Kidney capillary endothelial cell (primary cell): Measurements from ENCODE around the gene SMPX.
A peak's percentile ranks its signal among the peaks of the same experiment; 100 is the strongest.

Experiments
- DNase-seq: peaks from one replicate; pipeline ENCODE4 v3.0.0-alpha.2; 2018; ENCODE audit warnings: low spot score

SMPX gene

GRCh38 chrX:21711129-21711847 is 46.6 kb downstream of the SMPX start:
- DNase-seq: no peak

DNA sequence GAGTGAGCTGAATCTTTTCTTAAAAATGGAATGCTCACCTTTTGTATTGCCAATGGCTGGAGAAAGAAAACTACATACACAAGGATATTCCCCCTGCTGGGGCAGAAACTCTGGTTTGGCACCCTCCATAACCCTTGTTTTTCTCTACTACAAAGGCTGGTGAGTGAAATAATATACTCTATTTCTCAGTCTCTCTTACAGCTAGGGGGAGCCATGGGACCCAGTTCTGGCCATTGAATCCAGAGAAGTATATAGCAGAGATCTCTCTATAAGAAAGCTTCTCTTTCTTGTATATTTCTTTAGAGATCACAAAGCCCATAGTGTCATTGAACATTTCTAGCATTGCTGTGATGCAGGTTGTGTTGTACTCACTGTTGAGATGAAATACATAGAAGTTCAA is 49.8 kb downstream of the SMPX start:
- no peak for DNase-seq

DNA sequence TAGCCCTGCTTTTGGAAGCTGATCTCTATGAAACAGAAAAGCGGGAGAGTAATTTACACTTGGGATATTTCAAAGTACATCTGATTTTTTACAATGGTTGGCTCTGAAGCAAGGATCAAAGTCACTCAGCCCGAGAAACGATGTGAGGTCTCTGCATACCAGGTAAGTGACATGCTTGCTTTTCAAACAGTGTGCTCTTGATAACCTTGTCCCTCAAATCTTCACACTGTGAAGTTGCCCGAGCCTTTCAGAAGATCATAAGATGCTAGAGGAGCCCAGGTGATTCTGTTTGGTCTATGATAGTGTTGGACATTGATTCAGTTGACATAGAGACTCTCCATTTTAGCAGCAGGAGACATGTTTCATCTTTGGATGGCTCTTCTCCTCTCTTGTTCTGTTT is 52.7 kb downstream of the SMPX start:
- DNase-seq: no peak

- DNase-seq: no peak
Observed at GRCh38 chrX:21702725-21703124, 55.2 kb downstream of the SMPX start.

DNA sequence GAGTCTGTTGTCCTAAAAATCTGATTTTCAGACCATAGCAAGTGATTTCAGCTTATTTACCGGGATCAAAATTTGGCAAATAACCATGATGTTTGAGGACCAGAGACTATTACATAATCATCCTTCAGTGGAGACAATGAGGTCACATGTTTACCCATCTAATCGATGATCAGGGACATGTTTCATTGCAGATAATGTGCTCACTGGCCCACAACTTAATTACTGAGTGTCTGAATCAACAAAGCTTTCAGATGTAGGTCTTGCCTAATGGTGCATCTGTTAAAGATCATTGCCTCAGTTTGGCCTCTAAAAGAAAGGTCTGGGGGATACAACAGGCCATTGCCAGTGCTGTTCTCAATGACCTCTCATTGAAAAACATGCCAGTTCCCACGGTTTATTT is 56.9 kb downstream of the SMPX start:
- no peak for DNase-seq

DNA sequence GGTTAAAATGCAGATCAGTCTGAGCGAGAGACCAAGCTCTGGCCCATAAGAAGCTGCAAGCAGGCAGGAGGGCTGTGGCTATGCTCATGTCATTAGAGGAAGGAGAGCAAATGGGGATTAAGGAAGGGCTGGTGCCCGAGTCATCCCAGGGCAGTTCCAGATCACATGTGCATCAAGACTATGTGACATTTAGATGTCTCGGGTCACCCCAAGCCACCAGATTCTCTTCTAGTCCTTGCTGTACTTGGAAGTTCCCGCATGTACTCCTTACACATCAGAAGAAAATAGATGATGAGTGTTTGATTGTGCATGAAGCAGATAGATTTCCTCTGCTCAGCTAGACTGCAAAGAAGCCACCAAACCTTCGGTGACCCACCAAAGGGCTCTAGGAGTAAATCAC is 57.6 kb downstream of the SMPX start:
- no peak for DNase-seq

DNA sequence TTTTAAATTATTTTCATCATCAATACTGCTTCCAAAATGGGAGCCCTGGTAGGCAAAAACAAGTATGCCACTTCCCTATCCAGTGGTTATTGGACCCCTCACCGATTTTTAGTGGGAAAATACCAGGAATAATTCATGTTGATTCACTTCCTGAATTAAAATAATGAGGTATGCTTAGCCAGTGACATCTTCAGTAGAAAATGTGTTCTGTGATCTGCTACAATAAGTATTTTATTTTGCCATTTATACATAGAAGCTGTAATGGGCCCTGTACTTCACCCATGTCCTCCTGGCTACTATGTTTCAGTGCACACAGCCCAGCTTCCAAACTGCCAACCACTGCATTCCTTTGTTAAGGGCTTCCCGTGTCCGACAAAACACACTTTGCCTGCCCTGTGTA is 58.8 kb downstream of the SMPX start:
- DNase-seq: no peak

- DNase-seq: no peak
Observed at GRCh38 chrX:21698272-21698671, 59.6 kb downstream of the SMPX start.

DNA sequence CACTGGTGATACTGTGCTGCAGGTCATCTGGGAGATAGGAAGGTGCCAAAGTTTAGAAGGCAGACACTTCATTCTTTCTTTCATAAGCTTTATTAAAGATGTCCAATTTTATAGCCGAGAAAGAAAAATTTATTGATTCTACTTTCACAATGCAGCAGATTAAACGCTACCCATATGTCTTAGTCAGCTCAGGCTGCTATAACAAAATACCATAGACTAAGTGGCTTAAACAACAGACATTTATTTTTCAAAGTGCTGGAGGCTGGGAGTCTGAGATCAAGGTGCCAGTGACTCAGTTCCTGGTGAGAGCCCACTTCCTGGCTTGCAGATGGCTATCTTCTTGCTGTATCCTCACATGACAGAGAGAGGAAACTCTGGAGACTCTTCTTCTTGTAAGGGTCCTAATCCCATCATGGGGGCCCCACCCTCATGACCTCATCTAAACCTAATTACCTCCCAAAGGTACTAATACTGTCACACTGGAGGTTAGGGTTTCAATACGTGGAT is 66.4 kb downstream of the SMPX start:
- DNase-seq: peak; percentile 5

DNA sequence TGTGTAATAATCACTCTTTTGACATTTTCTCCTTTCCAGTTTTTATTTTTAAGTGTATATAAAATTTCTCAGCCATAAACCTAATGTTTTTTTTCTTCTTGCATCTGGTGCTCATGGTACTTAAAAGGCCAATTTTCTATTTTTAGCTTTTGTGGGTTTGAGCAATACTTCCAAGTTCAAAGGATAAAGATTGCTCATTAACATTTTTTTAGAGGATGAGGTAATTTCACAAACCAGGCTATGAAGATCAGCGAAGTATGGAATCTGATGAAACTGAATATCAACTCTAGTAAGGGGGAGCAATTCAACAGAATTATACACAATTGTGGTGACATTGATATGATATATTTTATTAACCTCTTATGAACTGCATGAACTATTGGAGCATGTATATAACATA is 74.0 kb downstream of the SMPX start:
- no peak for DNase-seq

GRCh38 chrX:21678048-21678612 is 79.8 kb downstream of the SMPX start:
- DNase-seq: no peak

DNA sequence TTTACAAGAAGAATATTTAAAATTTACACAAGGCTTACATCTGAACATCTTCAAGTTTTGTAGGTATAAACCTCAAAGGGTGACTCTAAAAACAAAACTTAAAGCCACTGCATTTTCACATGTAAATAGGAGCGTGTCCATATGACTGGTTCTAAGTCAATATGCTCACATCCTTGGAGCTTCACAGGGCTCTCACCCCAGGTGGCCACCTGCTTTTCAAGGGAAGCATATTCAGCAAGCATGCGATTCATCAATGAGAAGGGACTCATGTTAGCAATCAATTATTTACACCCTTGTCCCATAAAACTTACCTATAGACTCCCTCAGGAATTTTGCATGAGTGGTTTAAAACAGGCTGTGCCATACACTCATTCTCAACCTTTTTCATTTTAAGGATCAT is 82.0 kb downstream of the SMPX start:
- DNase-seq: no peak

DNA sequence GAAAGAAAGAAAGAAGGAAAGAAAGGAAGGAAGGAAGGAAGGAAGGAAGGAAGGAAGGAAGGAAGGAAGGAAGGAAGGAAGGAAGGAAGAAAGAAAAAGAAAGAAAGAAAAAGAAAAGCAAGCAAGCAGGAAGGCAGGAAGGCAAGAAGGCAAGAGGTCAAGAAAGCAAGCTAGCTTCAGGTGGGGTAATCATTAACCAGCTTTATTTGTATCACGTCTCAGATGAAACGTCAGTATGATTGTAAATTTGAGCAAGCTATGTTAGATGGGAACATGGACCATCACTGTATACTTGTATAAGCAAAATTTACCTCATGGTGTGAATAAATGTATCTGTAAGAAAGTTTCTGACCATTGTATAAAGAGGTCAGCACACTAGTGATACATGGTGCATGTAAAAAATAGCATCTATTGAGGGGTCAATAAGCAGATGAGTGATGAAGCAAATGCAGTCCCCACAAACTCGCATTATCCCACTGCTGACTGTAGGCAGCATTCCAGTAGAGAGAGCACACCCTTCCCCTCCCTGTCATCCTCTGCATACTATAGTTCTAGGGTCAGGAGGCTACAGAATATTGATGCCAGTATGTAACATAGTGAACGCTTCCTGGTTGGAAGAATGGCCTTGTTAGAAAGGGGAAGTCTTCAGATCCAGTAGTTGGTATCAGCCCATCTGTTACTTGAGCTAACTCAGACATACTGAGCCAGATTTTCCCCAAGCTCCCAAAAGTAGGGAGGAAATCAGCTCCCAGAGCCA is 83.3 kb downstream of the SMPX start:
- no peak for DNase-seq

GRCh38 chrX:21666679-21667078 is 91.2 kb downstream of the SMPX start:
- DNase-seq: no peak

DNA sequence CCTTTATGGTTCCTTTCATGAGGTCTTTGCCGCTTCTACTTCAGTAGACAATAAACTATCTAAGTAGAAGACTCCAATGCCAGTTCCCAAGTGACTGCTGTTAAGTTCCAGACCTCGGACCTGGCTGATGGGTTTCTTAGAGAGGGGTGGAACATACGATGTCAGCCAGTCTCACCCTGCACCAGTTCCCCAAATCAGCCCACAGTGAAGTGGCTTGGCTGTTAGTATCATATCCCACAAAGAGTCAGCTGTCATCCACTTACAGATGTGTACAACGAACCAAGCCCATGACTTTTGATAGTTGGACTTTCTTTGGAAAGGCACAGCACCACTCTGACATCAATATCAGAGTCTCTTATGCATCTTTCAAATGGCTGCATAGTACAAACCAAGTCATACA is 91.7 kb downstream of the SMPX start:
- DNase-seq: no peak

GRCh38 chrX:21662761-21663160 is 95.2 kb downstream of the SMPX start:
- no peak for DNase-seq

DNA sequence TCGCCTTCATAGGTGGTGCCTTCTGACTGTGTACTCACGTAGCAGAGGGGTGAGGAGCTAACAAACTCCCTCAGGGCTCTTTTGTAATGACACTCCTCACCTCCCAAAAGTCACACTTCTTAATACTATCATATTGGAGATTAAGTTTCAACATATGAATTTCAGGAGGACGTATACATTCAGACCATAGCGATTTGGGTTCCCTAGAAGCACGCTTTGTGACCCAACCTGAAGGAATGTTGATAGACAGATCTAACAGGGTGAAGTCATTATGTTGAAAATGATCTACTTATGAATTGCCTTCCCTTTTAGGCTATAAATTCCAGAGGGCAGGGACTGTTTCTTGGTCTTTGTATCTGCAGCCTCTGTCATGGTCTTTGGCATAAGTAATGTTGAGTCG is 96.6 kb downstream of the SMPX start:
- no peak for DNase-seq

- no peak for DNase-seq
Observed at GRCh38 chrX:21660156-21660555, 97.8 kb downstream of the SMPX start.

GRCh38 chrX:21659320-21659719 is 98.6 kb downstream of the SMPX start:
- no peak for DNase-seq

GRCh38 chrX:21658746-21659145 is 99.2 kb downstream of the SMPX start:
- no peak for DNase-seq

DNA sequence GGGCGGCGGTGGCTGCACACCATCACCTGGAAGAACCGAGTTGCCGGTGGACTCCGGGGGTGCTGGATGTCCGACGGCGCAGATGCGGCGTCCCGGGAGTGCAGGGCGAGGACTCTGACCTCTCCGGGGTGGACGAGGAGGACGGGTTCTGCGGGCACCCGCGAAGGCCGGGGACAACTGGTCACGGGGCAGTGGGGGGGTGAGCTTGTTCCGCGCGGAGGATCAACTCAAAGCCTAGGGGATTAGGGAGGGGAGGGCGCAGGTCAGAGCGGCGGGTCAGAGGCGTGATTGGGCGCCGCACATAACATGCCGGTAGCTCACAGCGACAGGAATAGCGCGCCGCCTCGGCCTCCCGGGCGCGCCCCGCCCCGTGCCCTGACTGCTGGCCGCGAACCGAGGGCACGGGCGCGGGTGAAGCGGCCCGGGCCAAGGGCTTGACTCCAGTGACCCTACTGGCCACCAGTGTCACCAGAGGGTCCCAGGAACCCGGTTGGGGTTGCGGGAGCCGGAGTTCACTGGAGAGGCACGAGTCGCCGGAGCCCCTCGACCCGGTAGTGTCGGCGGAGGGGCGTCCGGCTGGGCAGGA is 99.7 kb downstream of the SMPX start, which contains the start of gene KLHL34:
Gene KLHL34 (minus strand): TSS at position 179 of the 586 bp plus-strand sequence. CDS start 542 bp downstream, outside the sequence.
- no peak for DNase-seq

DNA sequence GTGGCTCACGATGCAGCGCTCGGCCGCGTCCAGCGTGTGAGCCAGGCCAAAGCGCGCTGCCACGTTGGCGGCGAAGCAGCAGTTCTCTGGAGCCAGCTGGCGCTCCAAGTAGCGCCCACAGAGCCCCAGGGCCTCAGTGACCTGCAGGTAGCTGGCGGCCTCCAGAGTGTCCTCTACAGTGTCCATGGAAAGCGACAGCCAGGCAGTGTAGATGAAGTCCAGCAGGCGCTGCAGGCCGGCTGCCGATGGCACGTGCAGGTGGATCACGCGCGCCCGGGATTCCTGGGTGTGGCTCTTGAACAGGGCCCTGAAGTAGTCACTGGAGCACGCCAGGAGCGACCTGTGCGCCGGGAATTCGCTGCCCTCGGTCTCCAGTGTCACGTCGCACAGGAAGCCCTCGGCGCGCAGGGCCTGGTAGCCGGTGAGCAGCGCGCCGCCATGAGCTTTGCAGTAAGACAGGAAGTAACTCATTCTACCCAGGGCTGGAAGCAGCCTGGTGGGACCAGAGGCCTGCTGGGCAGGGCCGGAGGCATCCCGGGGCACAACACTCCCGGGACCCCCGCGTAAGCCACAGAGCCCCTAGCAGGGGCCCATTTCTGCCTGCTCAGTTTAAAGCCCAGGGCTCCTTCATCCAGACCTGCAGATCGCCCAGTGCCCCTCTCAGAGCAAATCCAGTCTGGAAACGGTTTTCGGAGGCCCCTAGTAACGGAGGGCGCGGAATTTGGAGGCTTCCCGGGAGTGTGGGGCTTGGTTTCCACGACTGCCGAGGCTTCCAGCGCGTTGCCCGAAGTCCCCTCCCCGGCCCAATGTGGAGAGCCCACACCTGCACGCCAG is 100.4 kb downstream of the SMPX start:
- DNase-seq: no peak
